Fibroblast of skin of left quadriceps (primary cell): ENCODE measurements around the gene SPOCK3.
A peak's percentile ranks its signal among the peaks of the same experiment; 100 is the strongest.
"Not testable (repeated sequence)": the region's sequence is repeated elsewhere in the genome, so short reads cannot be mapped to it uniquely, and the experiment has no call there.

Source experiments
- DNase-seq, 2 experiments: peaks; one replicate each; pipeline ENCODE4 v3.0.0-alpha.2; 2013; ENCODE audit warnings: low read depth in 2 of 2

Gene SPOCK3

GRCh38 chr4:167234316-167234881 lies at the start of gene SPOCK3:
SPOCK3 (minus strand) TSS chr4:167234494.
- DNase-seq = peak in 1 of 2 experiments; percentile 4

GRCh38 chr4:167282171-167282864 lies 48.0 kb upstream of the SPOCK3 start:
- DNase-seq = no peak

- DNase-seq = not testable (repeated sequence)
These were observed 47.3 kb upstream of the SPOCK3 start for GRCh38 chr4:167281545-167281944.

- no peak for DNase-seq
These were observed 40.1 kb upstream of the SPOCK3 start for GRCh38 chr4:167274351-167274750.

GRCh38 chr4:167265231-167265630 lies 30.9 kb upstream of the SPOCK3 start:
- no peak for DNase-seq

GRCh38 chr4:167248271-167248670 lies 14.0 kb upstream of the SPOCK3 start:
- DNase-seq = no peak

GRCh38 chr4:167239627-167240026 lies 5.3 kb upstream of the SPOCK3 start:
- no peak for DNase-seq

GRCh38 chr4:167238226-167238625 lies 3.9 kb upstream of the SPOCK3 start:
- no peak for DNase-seq

GRCh38 chr4:167233685-167234315 lies 494 bp downstream of the SPOCK3 start:
- no peak for DNase-seq

GRCh38 chr4:167232805-167233684 lies 1.2 kb downstream of the SPOCK3 start:
- DNase-seq = no peak

- DNase-seq = no peak
These were observed 3.5 kb downstream of the SPOCK3 start for GRCh38 chr4:167230744-167231143.

- DNase-seq = no peak
These were observed 12.2 kb downstream of the SPOCK3 start for GRCh38 chr4:167222099-167222498.

GRCh38 chr4:167221084-167221483 lies 13.2 kb downstream of the SPOCK3 start:
- no peak for DNase-seq

GRCh38 chr4:167218022-167218608 lies 16.2 kb downstream of the SPOCK3 start:
- no peak for DNase-seq

GRCh38 chr4:167216783-167217182 lies 17.5 kb downstream of the SPOCK3 start:
- no peak for DNase-seq

- no peak for DNase-seq
These were observed 24.1 kb downstream of the SPOCK3 start for GRCh38 chr4:167210166-167210565.

- DNase-seq = peak in 1 of 2 experiments; percentile 1
These were observed 37.8 kb downstream of the SPOCK3 start for GRCh38 chr4:167196344-167197012.

GRCh38 chr4:167190379-167190778 lies 43.9 kb downstream of the SPOCK3 start:
- DNase-seq = no peak

- DNase-seq = no peak
These were observed 48.8 kb downstream of the SPOCK3 start for GRCh38 chr4:167185465-167185864.

GRCh38 chr4:167183036-167183435 lies 51.3 kb downstream of the SPOCK3 start:
- DNase-seq = no peak

GRCh38 chr4:167177925-167178324 lies 56.4 kb downstream of the SPOCK3 start:
- no peak for DNase-seq
